Measurements from ENCODE around the gene OR1L6. TPM values are rescaled to one million over a fixed set of nuclear protein-coding genes. Genes with fewer than 3 reads are reported as not detected.
A peak's percentile ranks its signal among the peaks of the same experiment; 100 is the strongest.

OR1L6 gene
- total RNA-seq, 2 donors from 2014 or later, result not detected

DNA sequence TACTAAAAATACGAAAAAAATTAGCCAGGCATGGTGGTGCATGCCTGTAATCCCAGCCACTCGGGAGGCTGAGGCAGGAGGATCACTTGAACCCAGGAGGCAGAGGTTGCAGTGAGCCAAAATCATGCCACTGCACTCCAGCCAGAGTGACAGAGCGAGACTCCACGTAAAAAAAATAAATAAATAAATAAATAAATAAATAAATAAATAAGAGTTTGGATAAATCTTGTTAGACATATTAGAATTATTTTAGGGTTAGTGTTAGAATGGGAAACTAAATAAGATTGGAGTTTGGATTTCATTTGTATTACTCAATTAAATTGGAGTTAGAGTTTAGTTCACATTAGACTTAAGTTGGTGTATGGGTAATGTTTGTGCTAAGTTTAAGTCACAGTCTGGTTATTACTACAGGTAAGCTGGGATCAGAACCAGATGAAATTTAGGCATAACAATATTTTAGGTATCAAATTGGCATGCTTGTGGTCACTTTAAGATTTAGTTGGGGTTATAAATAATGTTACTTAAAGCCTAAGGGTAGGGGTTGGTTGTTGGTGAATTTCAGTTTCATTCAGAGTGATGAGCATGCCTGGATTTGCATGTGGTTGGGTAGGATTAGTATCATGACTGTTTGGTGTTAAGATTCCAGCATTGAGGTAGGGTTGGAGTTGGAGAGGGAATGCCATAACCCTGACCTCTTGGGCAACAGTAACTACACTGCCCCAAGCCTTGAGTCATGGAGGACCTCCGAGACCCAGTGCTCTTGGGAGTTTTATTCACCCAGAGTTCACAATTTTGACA, 50.0 kb downstream of the OR1L6 start:
- H3K36me3 Mint-ChIP-seq, result no peaks in the 10 kb centered on the region
- no peak for ATAC-seq

DNA sequence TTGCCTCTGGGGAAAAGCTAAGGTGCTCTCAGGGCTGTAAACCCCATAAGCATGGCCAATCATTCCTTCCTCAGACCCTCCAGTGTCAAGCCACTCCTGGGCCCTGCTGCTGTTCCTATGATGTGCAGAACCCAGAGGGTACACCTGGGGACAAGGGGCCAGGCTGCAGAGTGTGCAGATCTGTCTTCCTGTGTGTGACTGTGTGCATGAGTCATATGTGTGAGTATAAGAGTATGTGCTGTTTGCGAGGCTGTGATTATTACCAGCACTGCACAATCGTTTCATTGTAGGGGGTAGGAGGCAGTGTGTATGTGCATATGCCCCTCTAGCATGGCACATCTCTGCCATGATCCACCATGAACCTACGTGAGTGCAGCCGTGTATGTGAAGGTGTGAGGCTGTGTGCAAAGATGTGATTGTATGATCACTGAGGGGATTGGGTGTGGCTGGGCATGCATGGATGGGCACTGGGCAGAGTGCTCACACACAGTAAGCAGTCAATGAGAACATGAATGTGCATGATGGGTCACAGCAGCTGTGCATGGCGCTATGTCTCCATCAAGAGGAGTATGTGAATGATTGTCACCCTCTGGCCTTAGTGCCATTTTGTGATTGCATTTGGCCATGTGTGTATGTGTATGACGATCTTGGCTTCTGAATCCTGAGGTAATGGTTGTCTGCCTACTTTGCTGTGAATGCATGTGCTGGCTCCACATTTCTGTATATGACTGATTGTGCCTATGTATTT, 55.4 kb downstream of the OR1L6 start:
- no peak overlapping the region for H3K27ac Mint-ChIP-seq
- no peaks in the 10 kb centered on the region for H3K36me3 Mint-ChIP-seq
- DNase-seq (ENCODE audit: low spot score in 2 of 2) (no peak), ATAC-seq (peak; percentile 43 to 66)
- peaks cover 0 to 6% of the 10 kb centered on the region in 2 donors for H3K9me3 Mint-ChIP-seq

More for the DNA sequence above, 50.0 kb downstream of the OR1L6 start:
- Mint-ChIP-seq H3K27ac (no peak overlapping the region), H3K9me3 (peaks cover 0 to 6% of the 10 kb centered on the region in 2 donors)
- DNase-seq (ENCODE audit: low spot score in 2 of 2), result no peak

Other genes starting within 250 kb of the OR1L6 start
- gene OR1J2, start 231.5 kb upstream of the OR1L6 start, total RNA-seq, result under 1 TPM in 1 of 2 donors, not detected in 1; 0.34 TPM
- under 1 TPM in 1 of 2 donors, not detected in 1; 0.82 TPM for gene OR1J4, start 223.2 kb upstream of the OR1L6 start, total RNA-seq
- not detected for gene OR1N1, start 215.0 kb upstream of the OR1L6 start, total RNA-seq
- not detected for gene OR1N2, start 189.2 kb upstream of the OR1L6 start, total RNA-seq
- not detected for gene OR1L8, start 158.9 kb upstream of the OR1L6 start, total RNA-seq
- gene OR1Q1, start 127.6 kb upstream of the OR1L6 start, total RNA-seq, result under 1 TPM in 1 of 2 donors, not detected in 1; 0.35 TPM
- not detected for gene OR1B1, start 84.7 kb upstream of the OR1L6 start, total RNA-seq
- not detected for gene OR1L1, start 80.6 kb upstream of the OR1L6 start, total RNA-seq
- gene OR1L3, start 67.2 kb upstream of the OR1L6 start, total RNA-seq, result not detected
- not detected for gene OR1L4, start 18.3 kb upstream of the OR1L6 start, total RNA-seq
- not detected for gene OR5C1, start 46.6 kb downstream of the OR1L6 start, total RNA-seq
- not detected for gene OR1K1, start 57.8 kb downstream of the OR1L6 start, total RNA-seq
- 10 to 100 TPM; 19.1 to 28.5 TPM for gene PDCL, start 86.3 kb downstream of the OR1L6 start, total RNA-seq
- 10 to 100 TPM; 30.5 to 38.6 TPM for gene RC3H2, start 163.1 kb downstream of the OR1L6 start, total RNA-seq
- gene ZBTB6, start 171.0 kb downstream of the OR1L6 start, total RNA-seq, result 10 to 100 TPM in 1 of 2 donors, 1 to 10 TPM in 1; 8.2 to 18.7 TPM
- gene ZBTB26, start 189.2 kb downstream of the OR1L6 start, total RNA-seq, result 1 to 10 TPM; 6.6 to 7.7 TPM
- 10 to 100 TPM; 35.6 to 44.2 TPM for gene RABGAP1, start 198.7 kb downstream of the OR1L6 start, total RNA-seq